ENCODE measurements around the gene CAPZB. TPM values are rescaled to one million over a fixed set of nuclear protein-coding genes. Genes with fewer than 3 reads are reported as not detected.
A peak's percentile ranks its signal among the peaks of the same experiment; 100 is the strongest.

The CAPZB gene
- total RNA-seq, 4 donors from 2014 or later, result 127 to 404 (median 136) TPM

DNA sequence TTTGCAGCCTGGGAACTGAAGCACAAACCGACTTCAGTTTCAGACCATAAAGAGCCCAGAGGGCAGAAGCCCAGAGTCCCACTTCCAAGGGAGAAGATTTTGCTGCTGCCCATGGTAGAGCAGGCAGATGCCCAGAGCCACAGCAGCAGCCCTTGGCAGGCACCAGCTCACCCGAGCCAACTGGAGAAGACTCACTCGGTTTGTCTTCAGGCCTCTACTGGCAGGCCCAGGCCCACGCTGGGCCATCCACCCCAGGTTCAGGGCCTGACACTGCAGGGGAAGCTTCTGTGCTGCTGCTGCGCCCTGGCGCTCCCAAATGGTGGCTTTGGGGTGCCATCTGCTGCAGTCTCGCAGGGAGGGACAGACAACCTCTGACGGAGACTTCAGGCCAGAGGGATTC, 139.9 kb downstream of the CAPZB start:
- no peak overlapping the region for H3K27ac ChIP-seq
- intact Hi-C loops (cut with DNase I; ENCODE audit: low total_unique reads) (loop anchor here (2.0 kb wide), 1 partner anchor 309 kb away; no protein-coding TSS in a partner anchor), in situ Hi-C loops (cut with MboI; ENCODE audit: low pct_ligation_motif_present in 1 of 4, low pct_unique_long_range_greater_than_20kb in 1 of 4, low sequenced_read_pairs in 3 of 4) (loop anchor here in 2 of 4 donors (10.0 kb wide), 1 partner anchor 309 kb away; no protein-coding TSS in a partner anchor)
- H3K4me3 ChIP-seq, result no peak overlapping the region
- TF ChIP-seq POLR2AphosphoS5 (IDR thresholded peaks at IDR 0.05), result no peak
- TF ChIP-seq POLR2A (IDR thresholded peaks at IDR 0.05), result no peak
- TF ChIP-seq EP300 (IDR thresholded peaks at IDR 0.05; ENCODE audit: low read depth), result no peak
- TF ChIP-seq, protein P1, sequence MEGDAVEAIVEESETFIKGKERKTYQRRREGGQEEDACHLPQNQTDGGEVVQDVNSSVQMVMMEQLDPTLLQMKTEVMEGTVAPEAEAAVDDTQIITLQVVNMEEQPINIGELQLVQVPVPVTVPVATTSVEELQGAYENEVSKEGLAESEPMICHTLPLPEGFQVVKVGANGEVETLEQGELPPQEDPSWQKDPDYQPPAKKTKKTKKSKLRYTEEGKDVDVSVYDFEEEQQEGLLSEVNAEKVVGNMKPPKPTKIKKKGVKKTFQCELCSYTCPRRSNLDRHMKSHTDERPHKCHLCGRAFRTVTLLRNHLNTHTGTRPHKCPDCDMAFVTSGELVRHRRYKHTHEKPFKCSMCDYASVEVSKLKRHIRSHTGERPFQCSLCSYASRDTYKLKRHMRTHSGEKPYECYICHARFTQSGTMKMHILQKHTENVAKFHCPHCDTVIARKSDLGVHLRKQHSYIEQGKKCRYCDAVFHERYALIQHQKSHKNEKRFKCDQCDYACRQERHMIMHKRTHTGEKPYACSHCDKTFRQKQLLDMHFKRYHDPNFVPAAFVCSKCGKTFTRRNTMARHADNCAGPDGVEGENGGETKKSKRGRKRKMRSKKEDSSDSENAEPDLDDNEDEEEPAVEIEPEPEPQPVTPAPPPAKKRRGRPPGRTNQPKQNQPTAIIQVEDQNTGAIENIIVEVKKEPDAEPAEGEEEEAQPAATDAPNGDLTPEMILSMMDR (IDR thresholded peaks at IDR 0.05), result no peak
- H3K4me1 ChIP-seq, result peaks cover 0 to 11% (median 5%) of the 10 kb centered on the region in 4 donors
- H3K27me3 ChIP-seq, result no peaks in the 10 kb centered on the region
- H3K9me3 ChIP-seq, result no peaks in the 10 kb centered on the region
- peaks cover 0 to 36% (median 7%) of the 10 kb centered on the region in 4 donors for H3K36me3 ChIP-seq
- 88% methylated on average over 8 of the region's 8 CpGs; no CpG with 5 or more reads in 1 of the 2 donors for WGBS, 2 donors (ENCODE audit: low coverage in 1 of 2)
- DNase-seq, result no peak

DNA sequence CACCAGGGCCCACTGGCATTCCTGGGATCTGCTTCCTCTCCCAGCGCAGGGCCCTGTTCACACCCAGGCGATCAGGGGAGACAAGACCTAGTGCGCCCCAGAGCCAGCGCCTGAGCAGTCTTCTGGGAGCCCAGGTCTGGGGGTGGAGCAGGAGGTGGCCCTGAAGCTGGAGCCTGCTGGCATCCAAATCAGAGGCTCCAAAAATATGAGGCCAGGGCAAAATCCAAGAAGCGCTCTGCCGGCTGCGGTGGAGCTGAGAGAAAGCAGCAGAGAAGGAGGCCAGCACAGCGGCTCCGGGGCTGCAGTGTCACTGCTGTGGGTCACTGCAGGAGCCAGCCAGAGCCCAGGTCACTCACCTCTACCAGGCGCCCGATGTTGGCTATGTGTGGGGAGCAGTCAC, 140.5 kb downstream of the CAPZB start:
- 93% methylated on average over 10 of the region's 11 CpGs; no CpG with 5 or more reads in 1 of the 2 donors for WGBS, 2 donors (ENCODE audit: low coverage in 1 of 2)
- H3K4me1 ChIP-seq, result peaks cover 0 to 11% (median 5%) of the 10 kb centered on the region in 4 donors
- H3K4me3 ChIP-seq, result no peak overlapping the region
- DNase-seq, result no peak
- H3K27me3 ChIP-seq, result no peaks in the 10 kb centered on the region
- peak overlapping the region in 1 of 4 donors; percentile 46 for H3K27ac ChIP-seq
- in situ Hi-C loops (cut with MboI; ENCODE audit: low pct_ligation_motif_present in 1 of 4, low pct_unique_long_range_greater_than_20kb in 1 of 4, low sequenced_read_pairs in 3 of 4) (loop anchor here in 3 of 4 donors (5.0 to 10.0 kb wide), 2 partner anchors 307 to 310 kb away; no protein-coding TSS in a partner anchor), intact Hi-C loops (cut with DNase I; ENCODE audit: low total_unique reads) (loop anchor here (2.0 kb wide), 1 partner anchor 310 kb away; no protein-coding TSS in a partner anchor)
- TF ChIP-seq POLR2A (IDR thresholded peaks at IDR 0.05), result no peak
- no peak for TF ChIP-seq EP300 (IDR thresholded peaks at IDR 0.05; ENCODE audit: low read depth)
- TF ChIP-seq, protein P1 (IDR thresholded peaks at IDR 0.05), result no peak
- TF ChIP-seq POLR2AphosphoS5 (IDR thresholded peaks at IDR 0.05), result no peak
- H3K36me3 ChIP-seq, result peaks cover 0 to 31% (median 7%) of the 10 kb centered on the region in 4 donors
- no peaks in the 10 kb centered on the region for H3K9me3 ChIP-seq

DNA sequence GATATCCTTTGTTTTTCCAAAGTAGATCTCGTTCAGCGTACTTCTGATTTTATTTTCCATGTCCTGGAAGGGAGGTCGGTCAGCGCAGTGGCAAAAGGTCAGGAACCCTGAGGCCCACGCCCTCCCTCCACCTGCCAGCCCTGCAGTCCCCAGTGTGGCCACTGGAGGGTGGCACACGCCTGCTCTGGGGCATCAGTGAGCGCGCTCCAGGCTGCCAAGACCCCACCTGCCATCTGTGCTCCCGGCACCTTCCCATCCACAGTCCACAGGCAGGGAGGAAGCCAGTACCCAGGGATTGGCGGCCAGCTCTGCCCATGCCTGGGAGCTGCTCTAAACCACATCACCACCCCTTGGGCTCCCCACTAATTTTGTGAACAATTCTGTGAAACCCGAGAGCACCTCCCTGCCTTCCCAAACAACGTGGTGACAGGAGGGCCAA, 140.9 kb downstream of the CAPZB start:
- Histone ChIP-seq H3K9me3 (no peaks in the 10 kb centered on the region), H3K4me3 (no peak overlapping the region), H3K27ac (peak overlapping the region in 1 of 4 donors; percentile 46), H3K36me3 (peaks cover 0 to 27% (median 7%) of the 10 kb centered on the region in 4 donors), H3K4me1 (peaks cover 0 to 11% (median 5%) of the 10 kb centered on the region in 4 donors), H3K27me3 (no peaks in the 10 kb centered on the region)
- in situ Hi-C loops (cut with MboI; ENCODE audit: low pct_ligation_motif_present in 1 of 4, low pct_unique_long_range_greater_than_20kb in 1 of 4, low sequenced_read_pairs in 3 of 4) (loop anchor here in 3 of 4 donors (5.0 to 10.0 kb wide), 2 partner anchors 308 to 310 kb away; no protein-coding TSS in a partner anchor), intact Hi-C loops (cut with DNase I; ENCODE audit: low total_unique reads) (loop anchor here (2.0 kb wide), 1 partner anchor 310 kb away; no protein-coding TSS in a partner anchor)
- TF ChIP-seq POLR2AphosphoS5 (IDR thresholded peaks at IDR 0.05) (peak in 1 of 3 donors; percentile 38), EP300 (IDR thresholded peaks at IDR 0.05; ENCODE audit: low read depth) (no peak), POLR2A (IDR thresholded peaks at IDR 0.05) (no peak)
- TF ChIP-seq, protein P1 (IDR thresholded peaks at IDR 0.05), result peak; percentile 89 to 95 (median 94)
- WGBS, 2 donors (ENCODE audit: low coverage in 1 of 2), result 20 to 57% methylated on average over 2 to 11 of the region's 12 CpGs
- peak; percentile 63 for DNase-seq

DNA sequence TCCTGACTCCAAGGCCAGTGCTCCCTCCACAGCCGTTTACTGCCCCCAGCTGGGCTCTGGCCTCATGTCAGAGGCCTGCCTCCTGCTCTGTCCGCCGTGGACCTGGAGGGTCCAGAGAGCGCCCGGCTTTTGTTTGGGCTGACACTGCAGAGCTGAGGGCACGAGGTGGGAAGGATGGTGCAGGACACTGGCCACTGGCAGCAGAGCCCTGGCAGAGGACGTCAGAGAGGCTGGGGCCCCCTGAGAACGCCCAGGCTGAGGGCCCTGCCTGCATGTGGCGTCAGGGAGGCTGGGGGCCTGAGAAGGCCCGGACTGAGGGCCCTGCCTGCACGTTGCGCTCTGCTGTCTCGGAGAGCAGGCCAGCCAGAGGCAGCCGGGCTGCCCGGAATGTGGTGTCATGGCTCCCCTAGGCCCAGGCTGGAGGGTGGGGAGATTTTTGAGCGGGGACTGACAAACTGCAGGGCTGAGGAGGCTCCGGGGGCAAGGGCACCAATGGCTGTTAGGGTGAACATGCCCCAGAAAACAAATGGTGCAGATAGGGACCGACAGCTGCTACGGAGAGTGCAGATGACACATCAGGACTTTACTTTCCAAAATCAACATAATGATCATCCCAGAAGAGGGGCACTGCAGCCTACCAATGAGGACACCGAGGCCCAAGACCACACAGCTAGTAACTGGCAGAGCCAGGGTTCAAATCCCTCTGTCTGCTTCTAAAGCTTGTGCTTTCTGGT, 141.6 kb downstream of the CAPZB start:
- in situ Hi-C loops (cut with MboI; ENCODE audit: low pct_ligation_motif_present in 1 of 4, low pct_unique_long_range_greater_than_20kb in 1 of 4, low sequenced_read_pairs in 3 of 4) (loop anchor here in 3 of 4 donors (5.0 to 10.0 kb wide), 2 partner anchors 309 to 311 kb away; no protein-coding TSS in a partner anchor), intact Hi-C loops (cut with DNase I; ENCODE audit: low total_unique reads) (loop anchor here (2.0 kb wide), 1 partner anchor 311 kb away; no protein-coding TSS in a partner anchor)
- no peak for DNase-seq
- Histone ChIP-seq H3K36me3 (peaks cover 0 to 27% (median 7%) of the 10 kb centered on the region in 4 donors), H3K27me3 (no peaks in the 10 kb centered on the region), H3K9me3 (no peaks in the 10 kb centered on the region), H3K4me1 (peaks cover 0 to 11% (median 5%) of the 10 kb centered on the region in 4 donors), H3K27ac (no peak overlapping the region), H3K4me3 (no peak overlapping the region)
- TF ChIP-seq POLR2AphosphoS5 (IDR thresholded peaks at IDR 0.05), result no peak
- WGBS, 2 donors (ENCODE audit: low coverage in 1 of 2), result 87% methylated on average over 19 of the region's 20 CpGs; no CpG with 5 or more reads in 1 of the 2 donors

Measured in transverse colon (tissue), 4 donors.